AML-193 (cell line): ENCODE data around the gene PSD4.

Source experiments
- DNase-seq, 2 experiments: peaks; one replicate each; lab custom pipeline; 2025; lab: John Stamatoyannopoulos, UW

The PSD4 gene

GRCh38 chr2:113184531-113185230 lies 10.9 kb downstream of the PSD4 start:
- DNase-seq: no peak

GRCh38 chr2:113185664-113186432 lies 12.1 kb downstream of the PSD4 start:
- no peak for DNase-seq

- no peak for DNase-seq
Observed at GRCh38 chr2:113186433-113186796, 12.6 kb downstream of the PSD4 start.

GRCh38 chr2:113187771-113188170 lies 14.0 kb downstream of the PSD4 start:
- DNase-seq: peak in 1 of 2 experiments; percentile 16

GRCh38 chr2:113190871-113191270 lies 17.1 kb downstream of the PSD4 start:
- DNase-seq: no peak

GRCh38 chr2:113192459-113193100 lies 18.8 kb downstream of the PSD4 start:
- no peak for DNase-seq

GRCh38 chr2:113195923-113196501 lies 22.2 kb downstream of the PSD4 start:
- no peak for DNase-seq

- DNase-seq: no peak
Observed at GRCh38 chr2:113196839-113197238, 23.1 kb downstream of the PSD4 start.

GRCh38 chr2:113197347-113198047 lies 23.7 kb downstream of the PSD4 start:
- no peak for DNase-seq

- no peak for DNase-seq
Observed at GRCh38 chr2:113198048-113198789, 24.4 kb downstream of the PSD4 start.

- DNase-seq: no peak
Observed at GRCh38 chr2:113198790-113199612, 25.2 kb downstream of the PSD4 start.

- peak in 1 of 2 experiments; percentile 5 for DNase-seq
Observed at GRCh38 chr2:113200236-113200635, 26.5 kb downstream of the PSD4 start.

- no peak for DNase-seq
Observed at GRCh38 chr2:113200736-113201490, 27.1 kb downstream of the PSD4 start.

- no peak for DNase-seq
Observed at GRCh38 chr2:113201496-113202304, 27.9 kb downstream of the PSD4 start.

GRCh38 chr2:113202305-113203216 lies 28.8 kb downstream of the PSD4 start:
- DNase-seq: no peak

- DNase-seq: no peak
Observed at GRCh38 chr2:113203217-113203530, 29.4 kb downstream of the PSD4 start.

- DNase-seq: peak; percentile 64
Observed at GRCh38 chr2:113203901-113204519, 30.2 kb downstream of the PSD4 start.
